Measurements from ENCODE around the gene GTF3C1.

The GTF3C1 gene

GRCh38 chr16:27417047-27417671, 132.6 kb downstream of the GTF3C1 start:
- DNase-seq: no peak

- no peak for DNase-seq
These were observed 134.8 kb downstream of the GTF3C1 start for GRCh38 chr16:27414788-27415431.

GRCh38 chr16:27413956-27414355, 135.8 kb downstream of the GTF3C1 start:
- no peak for DNase-seq

- no peak for DNase-seq
These were observed 139.0 kb downstream of the GTF3C1 start for GRCh38 chr16:27410761-27411160.

Measured in DMS79 (cell line).